Right renal pelvis (tissue), 4 donors: ENCODE results near the gene ABCC4. TPM values are rescaled to one million over a fixed set of nuclear protein-coding genes. Genes with fewer than 3 reads are reported as not detected.

Experiments
- DNase-seq, 4 donors: peaks; one replicate each; pipeline ENCODE4 v3.0.0-alpha.2; 2013; ENCODE audit warnings: low read depth in 4 of 4, low spot score in 3 of 4, missing footprints in 1 of 4
- polyA plus RNA-seq, 4 donors: library from polyadenylated mRNA; unstranded; fragments of 120-200 nt; gene quantifications; one replicate each; pipeline ENCODE4 v1.2.1, GENCODE V29; 2013; ENCODE audit not compliant: insufficient read length in 4 of 4

The ABCC4 gene
- polyA plus RNA-seq, 4 donors, result 19.3 to 24.0 (median 22.4) TPM

DNA sequence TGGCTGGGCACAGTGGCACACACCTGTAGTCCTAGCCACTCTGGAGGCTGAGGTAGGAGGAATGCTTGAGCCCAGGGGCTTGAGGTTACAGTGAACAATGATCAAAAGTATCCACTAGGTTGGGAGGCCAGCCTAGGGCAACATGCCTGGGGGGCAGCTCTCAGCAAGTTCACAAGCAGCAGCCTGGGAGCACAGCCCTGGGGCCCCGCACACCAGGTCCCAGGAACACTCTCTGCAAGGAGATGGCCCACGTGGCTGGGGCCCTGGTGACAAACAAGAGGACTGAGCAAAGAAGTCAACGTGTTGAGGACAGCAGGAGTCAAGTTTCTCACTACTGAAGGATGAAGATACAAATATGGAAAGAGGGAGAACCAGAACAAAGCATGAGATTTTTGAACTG, 39.3 kb downstream of the ABCC4 start:
- no peak for DNase-seq

GRCh38 chr13:95260031-95260525, 41.2 kb downstream of the ABCC4 start:
- DNase-seq, result no peak

- no peak for DNase-seq
Observed at GRCh38 chr13:95258619-95259194, 42.5 kb downstream of the ABCC4 start.

DNA sequence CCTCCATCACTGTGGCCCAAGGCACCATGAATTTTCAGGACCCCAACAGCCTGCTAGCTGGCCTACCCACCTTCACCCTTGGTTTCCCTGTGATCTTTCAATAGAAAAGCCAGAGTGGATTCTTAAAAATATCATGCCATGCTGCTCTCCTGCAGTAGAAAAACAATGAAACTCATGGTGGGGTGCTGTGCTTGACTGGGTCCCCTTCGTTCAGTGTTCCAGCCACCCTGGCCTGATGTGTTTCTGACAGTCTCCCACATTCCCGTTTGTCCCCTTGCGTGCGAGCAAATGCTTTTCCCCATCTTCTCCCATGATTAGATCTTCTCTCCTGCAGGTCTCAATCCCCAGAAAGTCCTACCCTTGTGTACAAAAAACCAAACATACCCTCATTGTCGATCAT, 43.2 kb downstream of the ABCC4 start:
- no peak for DNase-seq

- no peak for DNase-seq
Observed at GRCh38 chr13:95256091-95256490, 45.2 kb downstream of the ABCC4 start.

- no peak for DNase-seq
Observed at GRCh38 chr13:95255072-95255732, 46.0 kb downstream of the ABCC4 start.

DNA sequence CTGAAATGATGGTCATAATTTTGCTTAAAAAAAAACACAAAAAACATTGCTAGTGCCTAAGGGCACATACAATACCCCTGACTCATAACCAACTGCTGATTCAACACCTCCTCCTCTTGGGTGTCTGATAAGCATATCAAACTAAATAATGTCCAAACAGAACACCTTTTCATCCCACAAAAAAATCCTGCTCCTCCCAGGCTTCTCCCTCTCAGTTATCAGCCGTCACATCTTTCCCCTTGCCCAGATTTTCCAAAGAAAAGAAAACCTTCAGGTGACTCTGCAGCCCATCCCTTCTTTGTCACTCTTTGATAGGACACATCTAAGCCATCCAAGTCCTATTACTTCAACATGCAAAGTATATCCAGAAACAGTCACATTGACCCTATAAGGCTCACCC, 46.9 kb downstream of the ABCC4 start:
- no peak for DNase-seq

- no peak for DNase-seq
Observed at GRCh38 chr13:95253033-95253432, 48.2 kb downstream of the ABCC4 start.

DNA sequence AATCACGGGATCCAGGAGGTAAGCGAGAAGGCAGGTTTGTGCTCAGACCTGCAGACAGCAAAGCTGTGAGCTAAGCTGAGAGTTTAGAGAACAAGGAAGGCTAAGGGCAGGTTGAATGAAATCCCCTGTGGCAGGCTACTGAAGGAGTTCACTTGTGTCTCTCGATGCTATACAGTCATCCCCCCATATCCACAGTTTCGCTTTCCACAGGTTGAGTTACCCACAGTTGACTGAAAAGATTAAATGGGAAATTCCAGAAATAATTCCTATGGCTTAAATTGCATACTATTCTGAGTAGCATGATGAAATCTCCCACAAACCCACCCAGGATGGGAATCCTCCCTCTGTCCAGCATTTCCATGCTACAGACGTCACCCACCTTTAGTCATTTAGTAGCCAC, 49.6 kb downstream of the ABCC4 start:
- no peak for DNase-seq

DNA sequence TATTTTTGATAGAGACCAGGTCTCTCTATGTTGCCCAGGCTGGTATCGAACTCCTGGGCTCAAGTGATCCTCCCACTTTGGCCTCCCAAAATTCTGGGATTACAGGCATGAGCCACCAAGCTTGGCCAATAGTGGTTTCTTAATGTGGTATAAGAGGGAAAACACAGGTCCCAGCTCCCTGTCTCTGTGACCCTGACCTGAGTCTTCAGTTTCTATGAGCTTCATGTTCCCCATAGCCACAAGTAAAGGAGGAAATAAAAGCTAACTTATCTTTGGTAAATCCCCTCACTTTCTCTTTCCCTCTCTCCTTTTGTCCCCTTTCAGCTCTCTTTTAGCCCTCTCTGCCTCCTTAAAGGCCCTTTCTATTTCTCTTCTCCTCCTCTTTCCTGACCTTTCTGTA, 50.3 kb downstream of the ABCC4 start:
- no peak for DNase-seq

DNA sequence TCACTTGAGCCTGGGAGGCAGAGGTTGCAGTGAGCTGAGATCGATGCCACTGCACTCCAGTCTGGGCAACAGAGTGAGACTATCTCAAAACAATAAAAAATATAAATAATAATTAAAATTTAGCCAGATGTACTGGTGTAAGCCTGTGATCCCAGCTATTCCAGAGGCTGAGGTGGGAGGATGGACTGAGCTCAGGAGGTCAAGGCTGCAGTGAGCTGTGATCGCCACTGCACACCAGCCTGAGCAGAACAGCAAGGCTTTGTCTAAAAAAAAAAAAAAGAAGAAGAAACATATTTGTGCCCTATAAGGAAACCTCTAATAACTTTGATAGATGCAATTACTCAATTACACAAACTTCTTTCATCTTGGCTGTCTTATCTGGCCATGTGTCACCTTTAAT, 52.3 kb downstream of the ABCC4 start:
- no peak for DNase-seq

GRCh38 chr13:95247852-95248251, 53.4 kb downstream of the ABCC4 start:
- no peak for DNase-seq

- DNase-seq, result no peak
Observed at GRCh38 chr13:95247171-95247570, 54.1 kb downstream of the ABCC4 start.

DNA sequence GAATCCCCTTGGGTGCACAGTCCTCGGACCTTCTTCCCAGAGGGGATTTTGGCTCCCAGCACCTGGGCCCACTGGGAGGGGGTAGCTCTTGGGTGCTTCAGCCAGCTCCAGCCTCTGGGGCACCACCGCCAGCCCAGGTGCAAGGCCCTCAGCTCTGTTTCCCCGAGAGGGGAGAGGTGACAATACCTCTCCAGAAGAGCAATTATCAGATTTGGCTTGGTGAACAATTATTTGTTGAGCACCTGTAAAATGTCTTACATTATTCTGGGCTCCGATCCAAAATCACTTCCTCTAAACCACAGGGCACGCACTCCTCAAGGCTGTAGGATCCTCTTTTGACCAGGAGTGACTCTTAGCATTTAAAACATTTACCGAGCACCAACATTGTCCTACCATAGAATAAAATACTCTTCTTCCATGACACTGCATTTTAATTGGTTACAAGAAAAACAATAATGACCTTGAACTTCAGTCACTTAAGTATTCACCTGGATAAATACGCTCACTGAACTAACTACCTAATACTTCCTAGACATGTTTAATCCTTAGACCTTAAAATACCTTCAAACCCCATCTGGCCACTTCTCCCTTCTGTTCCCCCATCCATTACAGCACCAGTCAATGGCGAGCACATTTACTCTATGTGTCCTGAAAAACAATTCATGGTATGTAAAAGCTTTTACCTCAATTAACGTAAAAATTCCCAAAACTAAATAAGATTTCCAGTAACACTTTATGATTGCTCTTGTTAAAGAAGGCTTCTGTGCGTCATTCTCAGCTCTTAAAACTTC, 54.8 kb downstream of the ABCC4 start:
- DNase-seq, result no peak

- no peak for DNase-seq
Observed at GRCh38 chr13:95245071-95245470, 56.2 kb downstream of the ABCC4 start.

GRCh38 chr13:95243207-95243606, 58.0 kb downstream of the ABCC4 start:
- no peak for DNase-seq

DNA sequence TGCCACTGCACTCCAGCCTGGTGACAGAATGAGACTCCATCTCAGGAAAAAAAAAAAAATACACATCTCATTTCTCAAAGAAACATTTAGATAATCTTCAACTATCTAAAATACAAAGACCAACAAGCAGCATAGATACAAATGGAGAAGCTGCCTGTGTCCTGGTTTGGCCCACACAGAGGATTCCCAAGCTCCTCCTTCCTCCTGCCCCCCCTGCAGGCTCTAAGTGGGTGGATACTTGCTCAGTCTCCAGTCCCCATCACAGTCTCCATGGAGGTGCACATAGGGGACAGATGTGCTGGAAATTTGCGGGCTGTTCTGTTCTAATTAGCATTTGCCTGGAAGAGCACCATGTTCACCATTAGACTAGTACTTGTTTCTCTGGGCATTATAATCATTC, 59.9 kb downstream of the ABCC4 start:
- DNase-seq, result no peak

- DNase-seq, result no peak
Observed at GRCh38 chr13:95239283-95239682, 62.0 kb downstream of the ABCC4 start.

GRCh38 chr13:95237310-95237870, 63.9 kb downstream of the ABCC4 start:
- no peak for DNase-seq

GRCh38 chr13:95236774-95237173, 64.5 kb downstream of the ABCC4 start:
- no peak for DNase-seq

DNA sequence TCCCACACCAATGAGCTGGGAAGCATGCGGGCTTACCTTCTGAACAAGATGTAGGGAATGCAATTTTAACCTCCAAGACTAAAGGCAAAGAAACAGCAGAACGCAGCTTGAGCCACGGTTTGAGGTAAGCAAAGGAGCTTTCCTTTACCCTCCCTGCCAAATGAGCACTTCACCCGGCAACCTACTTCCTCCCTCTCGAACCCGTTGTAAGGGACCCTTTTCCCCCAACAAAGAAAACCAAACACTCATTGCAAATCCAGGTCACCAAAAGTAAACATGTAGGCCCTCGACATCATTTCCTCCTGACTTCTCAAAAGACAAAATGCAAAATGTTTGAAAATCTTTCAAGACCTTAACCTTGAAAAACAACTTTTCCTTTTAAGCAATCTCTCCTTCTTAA, 65.3 kb downstream of the ABCC4 start:
- DNase-seq, result no peak
